Activated CD4-positive, CD25-positive, alpha-beta regulatory T cell treated with anti-CD3 and anti-CD28 coated beads, Interleukin-2, amount 50 U/mL, for 72 hours (primary cell): ENCODE data around the gene DOCK2.
"Not testable (repeated sequence)": the region's sequence is repeated elsewhere in the genome, so short reads cannot be mapped to it uniquely, and the experiment has no call there.

Experiments used
- DNase-seq: peaks from one replicate; pipeline ENCODE4 v3.0.0; 2021

Gene DOCK2

DNA sequence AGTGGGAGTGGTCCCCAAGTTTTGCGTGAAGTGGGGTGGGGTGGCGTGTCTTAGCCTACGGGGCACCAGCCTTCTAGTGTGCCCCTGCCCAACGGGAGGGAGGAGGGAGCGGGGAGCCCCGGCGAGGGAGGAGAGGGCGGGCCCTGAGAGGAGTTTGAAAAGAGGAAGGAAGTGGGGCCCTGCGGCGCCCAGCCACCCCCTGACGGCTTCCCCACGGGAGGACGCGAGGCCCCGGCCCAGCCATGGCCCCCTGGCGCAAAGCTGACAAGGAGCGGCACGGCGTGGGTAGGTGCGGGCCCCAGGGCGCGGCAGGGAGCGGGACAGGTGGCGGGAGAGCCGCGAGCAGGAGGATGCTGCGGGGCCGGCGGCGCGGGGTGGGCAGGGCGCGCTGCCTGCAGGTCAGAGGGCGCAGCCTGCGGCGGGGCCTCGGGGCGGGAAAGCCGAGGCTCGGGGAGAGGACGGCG, at the start of gene DOCK2:
DOCK2 (plus strand) TSS at position 191 of the 464 bp plus-strand sequence; CDS start at position 243, 52 bp downstream.
- DNase-seq = peak; percentile 71

GRCh38 chr5:169590602-169591001, 46.5 kb upstream of the DOCK2 start:
- DNase-seq = no peak

DNA sequence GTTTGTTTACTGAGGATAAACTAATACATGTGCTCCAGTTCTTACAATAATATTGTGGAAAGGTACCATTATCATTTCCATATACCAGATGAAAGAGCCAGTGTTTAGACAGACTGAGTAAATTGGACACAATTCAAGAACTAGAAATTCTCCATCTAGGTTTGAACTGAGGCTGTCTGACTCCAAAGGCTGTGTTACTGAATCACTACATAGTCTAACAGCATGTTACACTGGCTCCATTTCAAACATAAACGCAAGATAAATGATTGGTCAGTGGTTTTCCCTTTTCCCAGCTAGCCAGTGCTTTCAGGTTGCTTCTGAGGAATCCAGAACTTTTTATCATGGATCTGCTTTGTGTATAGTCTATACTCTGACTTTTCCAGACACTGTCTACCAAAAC, 45.4 kb upstream of the DOCK2 start:
- no peak for DNase-seq

DNA sequence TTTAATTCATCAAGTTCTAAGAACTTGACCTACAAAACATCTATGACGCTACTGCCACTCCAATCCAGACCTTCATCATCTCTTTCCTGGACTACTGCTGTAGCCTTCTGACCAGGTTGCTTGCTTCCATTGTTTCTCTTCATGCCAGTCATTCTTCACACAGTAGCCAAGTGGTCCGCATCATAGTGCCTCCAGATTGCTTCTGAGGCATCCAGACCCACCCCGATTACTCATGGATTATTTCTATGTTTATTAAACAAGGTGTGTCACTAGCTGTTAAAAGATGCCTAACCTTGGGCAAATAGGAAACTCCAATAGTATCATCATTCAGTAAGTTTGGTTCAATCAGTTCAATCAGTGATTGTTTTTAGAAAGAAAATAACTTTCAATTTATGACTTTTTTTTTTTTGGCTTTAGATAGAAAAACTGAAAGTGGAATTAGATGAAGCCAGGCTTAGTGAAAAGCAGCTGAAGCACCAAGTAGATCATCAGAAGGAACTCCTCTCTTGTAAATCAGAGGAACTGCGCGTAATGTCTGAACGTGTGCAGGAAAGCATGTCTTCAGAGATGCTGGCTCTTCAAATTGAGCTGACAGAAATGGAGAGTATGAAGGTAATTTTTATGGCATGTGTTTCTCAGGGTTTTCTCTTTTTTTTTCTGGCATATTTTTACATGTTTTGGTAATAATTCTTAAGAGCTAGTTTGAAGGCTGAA, 44.0 kb upstream of the DOCK2 start:
- DNase-seq = no peak

DNA sequence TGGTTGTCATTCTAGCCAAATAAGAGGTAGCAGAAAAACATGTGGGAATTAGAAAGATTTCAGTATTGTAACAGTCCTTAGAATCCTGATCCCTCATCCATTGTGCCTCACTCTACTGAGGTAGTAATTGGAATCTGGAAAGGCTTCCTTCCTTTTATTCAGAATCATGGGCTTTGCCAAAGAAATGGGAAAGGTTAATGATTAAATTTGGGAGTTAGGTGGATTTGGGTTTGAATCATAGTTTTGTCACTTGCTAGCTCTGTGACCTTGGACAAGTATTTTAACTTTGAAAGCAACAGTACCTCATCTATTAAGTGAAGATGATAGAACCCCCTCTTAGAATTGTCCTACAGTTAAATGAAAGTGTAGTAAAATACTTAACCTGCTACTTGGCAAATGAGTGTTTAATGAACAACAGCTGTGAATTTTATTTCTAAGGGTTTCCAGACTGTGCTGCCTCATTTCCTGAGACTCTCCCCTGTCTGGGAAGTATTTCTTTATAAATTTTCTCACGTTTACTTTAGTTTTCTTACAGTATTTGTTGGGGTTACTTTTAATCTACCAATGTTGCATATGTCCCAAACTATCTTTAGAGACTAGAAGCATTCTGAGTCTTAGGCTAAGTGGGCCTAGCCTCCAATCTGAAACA, 41.8 kb upstream of the DOCK2 start:
- DNase-seq = no peak

DNA sequence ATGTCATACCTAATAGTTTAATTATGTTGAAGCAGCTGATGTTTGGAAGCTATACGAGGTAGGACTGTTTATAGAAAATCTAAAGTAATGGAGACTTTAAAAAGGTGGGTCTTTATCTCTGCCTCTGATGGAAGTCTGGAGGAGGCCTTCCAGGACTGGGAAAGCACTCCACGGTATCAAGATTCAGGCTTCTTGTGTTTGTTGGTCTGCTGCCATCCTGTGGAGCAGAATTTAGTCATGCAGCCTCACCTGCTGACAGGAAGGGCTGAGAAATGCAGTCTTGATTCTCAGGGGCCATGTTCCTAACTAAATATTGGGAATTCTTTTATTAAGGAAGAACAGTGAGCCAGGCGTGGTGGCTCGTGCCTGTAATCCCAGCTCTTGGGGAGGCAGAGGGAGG, 37.6 kb upstream of the DOCK2 start:
- no peak for DNase-seq

GRCh38 chr5:169602535-169602934, 34.5 kb upstream of the DOCK2 start:
- DNase-seq = no peak

- no peak for DNase-seq
These were observed 30.8 kb upstream of the DOCK2 start for GRCh38 chr5:169606279-169606678.

GRCh38 chr5:169607882-169608281, 29.2 kb upstream of the DOCK2 start:
- no peak for DNase-seq

GRCh38 chr5:169609716-169610115, 27.4 kb upstream of the DOCK2 start:
- no peak for DNase-seq

DNA sequence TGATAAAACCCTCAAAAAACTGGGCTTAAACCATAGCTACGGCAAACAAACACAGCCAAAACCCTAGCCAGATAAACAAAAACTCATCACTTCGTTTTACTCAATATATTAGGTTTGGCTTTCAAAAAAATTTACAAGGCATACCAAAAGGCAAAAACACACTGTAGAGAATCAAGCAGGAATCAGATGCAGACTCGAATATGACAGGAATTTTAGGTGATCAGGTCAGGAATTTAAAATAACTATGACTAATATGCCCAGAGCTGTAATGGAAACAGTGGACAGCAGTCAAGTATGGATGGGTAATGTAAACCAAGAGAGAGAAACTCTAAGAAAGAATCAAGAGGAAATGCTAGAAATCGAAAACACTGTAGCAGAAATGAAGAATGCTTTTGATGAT, 26.5 kb upstream of the DOCK2 start:
- no peak for DNase-seq

- DNase-seq = no peak
These were observed 21.5 kb upstream of the DOCK2 start for GRCh38 chr5:169615561-169615960.

DNA sequence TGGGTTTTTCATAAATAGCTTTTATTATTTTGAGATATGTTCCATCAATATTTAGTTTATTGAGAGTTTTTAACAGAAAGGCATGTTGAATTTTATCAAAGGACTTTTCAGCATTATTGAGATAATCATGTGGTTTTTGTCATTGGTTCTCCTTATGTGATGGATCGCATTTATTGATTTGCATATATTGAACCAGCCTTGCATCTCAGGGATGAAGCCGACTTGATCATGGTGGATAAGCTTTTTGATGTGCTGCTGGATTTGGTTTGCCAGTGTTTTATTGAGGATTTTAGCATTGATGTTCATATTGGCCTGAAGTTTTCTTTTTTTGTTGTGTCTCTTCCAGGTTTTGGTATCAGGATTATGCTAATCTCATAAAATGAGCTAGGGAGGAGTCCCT, 12.8 kb upstream of the DOCK2 start:
- not testable (repeated sequence) for DNase-seq

DNA sequence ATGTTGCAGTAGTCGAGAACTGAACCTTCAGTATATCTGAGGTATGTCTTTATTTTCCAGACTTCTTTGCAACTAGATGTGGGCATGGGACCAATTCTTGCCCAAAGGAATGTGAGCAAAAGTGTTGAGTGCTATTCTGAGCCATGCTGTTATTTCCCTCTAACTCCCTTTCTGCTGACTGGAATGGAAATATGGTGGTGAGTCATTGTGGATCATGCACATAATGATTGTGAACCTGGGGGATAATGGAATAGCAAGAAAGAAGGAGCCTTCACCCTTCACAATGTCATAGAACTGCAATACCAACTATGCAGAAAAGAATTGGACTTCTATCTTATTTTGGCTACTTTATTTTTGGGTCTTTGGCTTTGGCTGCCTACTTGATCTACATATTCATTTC, 10.3 kb upstream of the DOCK2 start:
- no peak for DNase-seq

- no peak for DNase-seq
These were observed 9.5 kb upstream of the DOCK2 start for GRCh38 chr5:169627551-169627950.

DNA sequence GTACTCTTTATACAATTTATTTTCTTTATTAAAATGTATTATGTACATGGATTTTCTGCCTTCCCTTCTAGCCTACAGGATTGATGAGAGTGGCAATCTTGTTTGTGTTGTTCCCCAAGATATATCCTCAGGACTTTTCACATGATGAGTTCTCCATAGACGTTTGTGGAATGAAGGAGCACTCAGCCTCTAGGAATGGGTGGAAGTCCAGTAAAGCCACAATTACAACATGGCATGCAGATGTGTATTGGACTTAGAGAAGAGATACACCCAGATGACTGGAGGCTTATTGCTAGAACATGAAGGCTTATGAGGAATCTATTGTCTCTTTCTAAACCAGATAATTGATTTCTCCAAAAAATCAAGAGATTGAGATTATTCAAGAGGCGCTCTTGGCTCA, 8.2 kb upstream of the DOCK2 start:
- DNase-seq = no peak

DNA sequence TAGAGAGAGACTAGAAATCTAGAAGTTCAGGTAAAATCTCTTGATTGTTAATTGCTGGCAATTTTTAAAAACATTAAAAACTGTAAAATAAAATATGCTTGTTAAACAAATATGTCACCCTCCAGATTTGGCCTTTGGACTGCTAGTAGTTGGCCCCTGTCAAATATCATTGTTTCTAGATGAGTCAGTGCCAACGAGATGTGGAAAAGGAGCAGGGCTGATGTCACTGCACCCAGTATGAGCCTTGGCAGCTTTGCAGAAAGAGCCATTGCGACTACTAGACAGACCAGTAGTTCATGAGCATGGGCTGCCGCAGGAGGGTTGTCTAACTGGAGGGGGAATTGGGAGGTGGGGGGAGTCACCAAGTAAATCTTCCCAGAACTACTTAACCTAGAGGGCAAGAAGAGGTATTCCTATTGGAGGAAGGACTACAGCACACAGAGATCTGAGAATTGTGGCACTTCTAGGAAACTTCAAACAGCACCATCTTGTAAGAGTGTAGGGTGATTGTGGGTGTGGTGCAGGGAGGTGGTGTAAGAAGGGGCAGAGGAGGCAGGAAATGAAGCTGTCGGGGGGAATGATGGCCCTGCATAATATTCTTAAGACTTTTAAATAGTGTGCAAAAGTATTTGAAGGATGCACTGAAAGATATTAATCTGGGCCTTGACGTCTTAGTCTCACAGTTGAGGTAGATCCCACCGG, 7.1 kb upstream of the DOCK2 start:
- no peak for DNase-seq

DNA sequence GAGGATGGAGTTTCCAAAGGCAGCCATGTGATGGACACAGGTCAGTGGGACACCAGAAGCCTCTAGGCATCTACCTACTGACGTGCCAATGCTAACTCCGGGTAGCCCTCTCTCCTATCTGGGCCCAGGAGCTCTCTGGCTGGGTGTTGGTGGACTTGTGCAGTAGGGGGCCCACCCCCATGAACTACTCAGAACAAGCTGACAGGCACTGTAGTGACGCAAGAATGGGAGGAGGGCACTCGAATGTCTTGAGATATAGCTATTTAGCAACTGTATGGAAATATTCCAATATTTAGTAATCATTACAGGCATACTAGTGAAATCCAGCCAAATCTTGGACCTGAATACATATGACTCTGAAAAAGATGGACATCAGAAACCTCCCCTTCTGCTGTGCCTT, 5.7 kb upstream of the DOCK2 start:
- DNase-seq = no peak

- DNase-seq = no peak
These were observed 4.1 kb upstream of the DOCK2 start for GRCh38 chr5:169632946-169633345.

GRCh38 chr5:169634606-169635005, 2.5 kb upstream of the DOCK2 start:
- no peak for DNase-seq

- DNase-seq = no peak
These were observed 1.1 kb upstream of the DOCK2 start for GRCh38 chr5:169635936-169636335.

- no peak for DNase-seq
These were observed 494 bp upstream of the DOCK2 start for GRCh38 chr5:169636477-169637084.

GRCh38 chr5:169637549-169638121, 560 bp downstream of the DOCK2 start:
- peak; percentile 72 for DNase-seq
